Activated naive CD8-positive, alpha-beta T cell treated with anti-CD3 and anti-CD28 coated beads, Interleukin-2, amount 50 U/mL, for 16 hours (primary cell): ENCODE data around the gene IGF2BP2.
"Not testable (repeated sequence)": the region's sequence is repeated elsewhere in the genome, so short reads cannot be mapped to it uniquely, and the experiment has no call there.

Experiments
- DNase-seq: peaks from one replicate; pipeline ENCODE4 v3.0.0-alpha.2; 2020; ENCODE audit warnings: low read depth, low spot score

IGF2BP2 gene

GRCh38 chr3:185661296-185661695, 163.5 kb downstream of the IGF2BP2 start:
- not testable (repeated sequence) for DNase-seq

- peak; percentile 34 for DNase-seq
Observed at GRCh38 chr3:185659942-185660921, 164.6 kb downstream of the IGF2BP2 start.

- DNase-seq: no peak
Observed at GRCh38 chr3:185658943-185659342, 165.9 kb downstream of the IGF2BP2 start.

GRCh38 chr3:185658504-185658912, 166.3 kb downstream of the IGF2BP2 start:
- DNase-seq: no peak

GRCh38 chr3:185657691-185658503, 166.9 kb downstream of the IGF2BP2 start:
- DNase-seq: no peak

DNA sequence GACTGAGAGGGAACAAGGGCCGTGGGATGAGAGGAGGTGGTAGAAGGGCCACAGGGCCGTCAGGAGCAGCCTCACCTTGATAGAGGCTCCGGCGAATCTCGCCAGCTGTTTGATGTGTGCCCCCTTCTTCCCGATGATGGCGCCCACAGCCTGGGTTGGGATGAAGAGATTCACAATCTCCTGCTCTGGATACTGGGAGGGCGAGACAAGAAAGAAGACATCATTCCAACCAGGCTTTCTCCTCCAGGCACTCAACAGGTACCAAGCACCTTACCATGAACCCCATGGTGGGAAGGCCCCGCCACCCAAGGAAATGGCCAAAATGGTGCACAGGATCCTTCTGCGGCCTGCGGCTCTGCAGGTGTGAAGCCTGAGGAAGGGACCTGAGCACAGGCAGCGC, 167.6 kb downstream of the IGF2BP2 start:
- no peak for DNase-seq

DNA sequence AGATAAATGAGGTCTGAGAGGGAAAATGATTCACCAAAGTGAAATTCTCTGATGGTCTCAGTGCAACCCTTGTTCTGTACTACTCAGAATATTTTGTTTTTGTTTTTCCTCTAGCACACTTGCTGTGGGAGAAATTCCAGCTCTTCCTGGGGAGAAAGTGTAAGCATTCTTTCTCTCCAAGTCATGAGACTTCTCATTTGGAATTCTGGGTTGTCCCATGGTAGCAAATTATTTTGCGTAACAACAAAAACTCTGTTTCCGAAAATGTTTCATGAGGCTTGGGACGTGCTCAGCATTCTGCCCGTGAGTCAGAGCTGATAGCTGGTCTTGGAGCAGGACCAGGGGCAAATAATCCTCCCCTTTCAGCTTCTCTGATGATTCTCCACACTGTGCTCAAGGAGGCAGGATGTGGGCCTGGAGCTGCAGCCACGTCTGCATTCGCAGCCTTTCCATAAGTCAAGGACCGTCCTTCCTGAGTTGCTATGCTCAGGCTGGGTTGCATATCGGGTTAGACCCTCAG, 168.5 kb downstream of the IGF2BP2 start:
- no peak for DNase-seq

DNA sequence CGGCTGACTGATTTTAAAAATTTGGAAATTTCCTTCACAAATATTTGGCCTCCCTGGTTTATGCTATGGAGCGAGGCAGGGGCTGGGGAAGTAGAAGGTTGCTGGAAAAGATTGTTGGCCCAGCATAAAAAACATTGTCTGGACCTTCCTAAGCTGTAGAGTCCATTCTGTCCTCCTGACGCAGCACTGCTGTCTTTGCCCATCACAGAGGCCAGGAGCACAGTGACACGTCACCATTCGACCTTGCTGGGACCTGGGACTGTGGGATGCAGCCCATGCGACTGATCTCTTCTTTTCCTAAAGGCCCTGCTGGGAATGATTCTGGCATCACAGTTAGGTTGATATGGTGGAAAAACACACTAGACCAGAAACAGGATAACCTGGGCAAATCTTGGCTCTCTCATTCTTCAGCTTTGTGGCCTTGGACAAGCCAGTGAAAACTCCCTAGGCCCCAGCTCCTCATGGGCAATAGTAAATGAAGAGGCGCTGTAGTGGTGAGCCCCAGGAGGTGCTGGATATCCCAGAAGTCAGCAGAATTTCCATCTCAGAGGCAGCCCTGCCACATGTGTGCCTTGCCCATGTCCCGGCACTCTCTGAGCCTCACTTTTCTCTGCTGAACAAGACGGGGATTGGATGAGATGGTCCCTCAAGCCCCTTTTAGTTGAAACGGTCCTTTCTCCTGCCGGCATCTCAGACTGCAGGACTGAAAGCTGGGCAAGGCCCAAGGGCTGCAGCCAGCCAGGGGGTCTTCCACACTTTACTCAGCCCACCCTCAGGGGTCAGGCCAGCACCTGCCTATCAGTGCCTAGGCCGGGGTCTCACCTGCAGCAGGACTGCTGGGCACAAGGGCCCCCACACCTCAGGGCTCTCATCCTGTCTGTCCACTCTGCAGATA, 169.2 kb downstream of the IGF2BP2 start:
- DNase-seq: no peak

DNA sequence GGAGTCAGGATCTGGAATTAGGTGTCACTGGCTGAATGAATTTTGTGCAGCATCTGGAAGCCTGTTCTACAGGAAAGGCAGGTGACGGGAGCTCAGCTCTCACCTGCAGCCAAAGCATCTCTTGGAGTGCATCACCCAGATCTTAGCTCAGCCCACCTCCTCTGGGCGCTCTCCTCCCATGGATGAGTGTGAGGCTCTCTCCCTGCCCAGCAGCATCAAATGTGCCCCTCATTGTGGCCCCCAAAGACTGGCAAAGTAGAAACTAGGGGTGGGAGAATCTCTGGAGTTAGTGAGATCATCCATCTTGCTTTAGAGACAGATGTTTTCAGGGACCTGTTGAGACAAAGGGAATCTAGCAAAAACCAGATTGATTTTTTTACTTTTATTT, 170.1 kb downstream of the IGF2BP2 start:
- no peak for DNase-seq

GRCh38 chr3:185653949-185654757, 170.7 kb downstream of the IGF2BP2 start:
- DNase-seq: no peak

- DNase-seq: no peak
Observed at GRCh38 chr3:185651971-185652370, 172.9 kb downstream of the IGF2BP2 start.

DNA sequence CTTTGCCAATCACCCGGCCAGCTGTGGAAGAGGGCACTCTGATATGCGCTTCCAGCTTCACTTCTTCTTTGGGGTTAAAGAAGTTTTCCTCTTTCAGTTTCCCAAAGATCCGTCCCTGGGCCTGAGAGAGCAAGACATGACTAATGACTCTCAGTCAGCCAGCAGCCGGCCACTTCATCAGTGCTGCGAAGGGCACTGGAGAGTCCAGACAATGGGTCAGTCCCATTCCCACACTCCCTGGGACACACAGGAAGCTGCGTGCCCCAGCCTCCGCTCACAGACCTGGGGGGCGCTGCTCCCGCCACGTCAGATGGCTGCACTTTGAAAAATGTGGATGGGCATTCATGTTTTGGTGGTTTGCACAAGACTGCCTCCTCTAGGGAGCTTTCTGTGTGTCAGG, 175.4 kb downstream of the IGF2BP2 start:
- no peak for DNase-seq

DNA sequence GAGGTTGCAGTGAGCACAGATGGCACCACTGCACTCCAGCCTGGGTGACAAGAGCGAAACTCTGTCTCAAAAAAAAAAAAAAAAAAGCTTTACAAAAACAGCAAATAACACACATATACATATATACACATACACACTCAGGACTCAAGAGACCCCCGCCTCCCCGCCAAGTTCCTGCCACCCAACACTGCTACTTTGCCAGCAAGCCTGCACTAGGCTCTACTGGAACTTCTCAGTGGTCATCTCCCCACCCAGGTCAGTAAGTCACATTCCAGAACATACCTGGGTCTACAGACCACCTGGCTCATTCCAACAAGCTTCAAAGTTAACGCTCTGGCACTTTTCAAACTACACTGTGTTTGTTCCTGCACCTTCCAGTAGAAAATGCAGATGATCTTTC, 176.4 kb downstream of the IGF2BP2 start:
- DNase-seq: no peak

GRCh38 chr3:185647880-185648210, 177.0 kb downstream of the IGF2BP2 start:
- DNase-seq: no peak

DNA sequence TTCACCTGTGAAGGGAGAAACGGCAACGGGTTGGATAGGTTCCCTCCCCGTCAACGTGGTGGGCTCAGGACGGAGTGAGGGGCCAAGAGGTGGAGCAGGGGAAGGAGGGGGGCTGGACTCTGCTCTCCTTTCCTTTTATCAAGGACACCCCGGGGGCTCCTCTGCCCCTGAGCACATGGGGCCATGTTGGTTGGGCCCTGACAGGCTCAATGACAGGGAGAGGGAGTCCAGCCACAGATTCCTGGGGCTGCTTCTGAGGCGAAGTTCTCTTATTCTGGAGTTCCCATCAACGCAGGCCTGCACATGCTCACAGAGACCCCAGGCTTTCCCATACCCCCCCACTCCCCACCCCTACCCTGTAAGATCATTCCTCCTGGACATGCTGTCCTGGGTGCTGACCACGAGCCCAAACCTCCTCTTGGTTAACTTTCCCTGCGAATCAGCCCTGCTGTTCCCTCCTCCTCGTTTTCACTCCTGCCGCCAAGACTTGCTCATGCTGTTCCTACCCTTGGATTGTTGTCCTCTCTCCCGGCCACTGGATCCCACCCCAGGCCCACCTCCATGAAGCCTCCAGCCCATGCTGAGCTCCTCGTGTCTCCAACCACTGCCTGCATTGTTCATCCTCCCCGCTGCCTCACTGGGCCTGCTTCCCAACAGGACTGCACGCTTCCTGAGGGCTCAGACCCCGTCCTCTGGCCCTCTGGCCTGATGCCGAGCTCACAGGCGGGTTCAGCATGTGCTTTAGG, 177.5 kb downstream of the IGF2BP2 start:
- DNase-seq: no peak

- no peak for DNase-seq
Observed at GRCh38 chr3:185646382-185647133, 178.3 kb downstream of the IGF2BP2 start.

DNA sequence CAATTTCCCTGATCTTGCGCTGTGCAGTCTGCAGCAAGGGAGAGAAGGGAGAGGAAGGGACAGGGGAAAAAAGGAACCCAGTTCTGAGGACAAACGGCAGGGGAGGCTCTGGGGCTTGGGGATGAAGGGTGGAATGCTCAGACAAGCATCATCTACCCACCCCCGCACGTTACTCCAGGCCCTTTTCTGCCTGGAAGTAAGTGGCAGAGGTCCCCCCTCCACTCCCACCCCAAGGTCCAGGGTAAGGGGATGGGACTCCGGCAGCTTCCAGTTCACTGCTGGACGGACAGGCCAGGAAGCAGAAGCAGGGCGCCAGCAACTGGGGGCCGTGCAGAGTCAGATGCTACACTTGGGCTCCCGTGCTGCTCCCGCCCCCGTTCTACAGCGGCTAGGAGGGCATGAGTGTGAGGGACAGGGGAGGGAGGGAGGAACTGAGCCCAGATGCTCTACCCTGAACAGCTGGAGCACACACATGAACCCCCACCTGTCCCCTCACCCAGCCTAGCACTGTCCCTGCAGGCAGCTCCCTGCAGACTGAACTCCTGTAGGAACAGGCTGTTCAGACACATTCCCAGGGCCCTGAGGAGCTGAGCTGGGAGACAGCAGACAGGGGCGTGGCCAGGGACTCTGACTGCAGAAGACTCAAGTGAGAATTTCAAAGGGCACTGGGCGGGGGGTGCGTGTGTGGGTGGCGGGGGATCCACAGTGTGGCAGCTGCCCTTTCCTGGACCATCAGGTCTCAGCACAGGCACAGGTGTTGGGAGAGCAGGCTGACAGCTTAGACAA, 179.1 kb downstream of the IGF2BP2 start:
- DNase-seq: no peak

DNA sequence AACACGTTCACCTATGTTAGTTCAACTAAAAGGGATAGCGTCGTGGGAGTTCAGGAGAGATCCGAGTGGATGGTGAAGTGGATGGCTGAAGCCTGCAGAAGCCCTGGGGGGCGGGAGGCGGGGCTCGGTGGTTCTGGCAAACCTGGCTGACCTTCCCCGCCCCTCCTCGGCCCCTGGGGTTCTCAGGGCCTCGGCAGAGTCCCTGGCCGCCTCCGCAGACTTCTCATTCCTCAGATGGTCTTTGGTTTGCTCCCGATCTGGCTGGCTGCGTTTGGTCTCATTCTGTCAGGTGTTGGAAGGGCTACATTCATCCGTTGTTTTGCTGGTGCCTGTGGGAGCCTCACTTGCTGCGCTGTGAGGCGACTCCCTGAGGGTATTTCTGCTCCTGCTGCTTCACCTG, 179.7 kb downstream of the IGF2BP2 start:
- DNase-seq: not testable (repeated sequence)
